OCI-LY1 (cell line): ENCODE data around the gene HLTF.

Experiments
- CTCF ChIP-seq: fragments of 200-600 bp; sonication (generic), shearing (Covaris generic); IDR thresholded peaks from 2 replicates; pipeline ENCODE4 v1.5.1; 2017; ENCODE audit warnings: mild to moderate bottlenecking, antibody characterized with exemption, low read length, moderate library complexity, mixed read lengths
- EZH2 ChIP-seq: fragments of 200-600 bp; sonication (generic), shearing (Covaris generic); IDR thresholded peaks from 2 replicates; pipeline ENCODE4 v1.8.0; 2017; ENCODE audit warnings: borderline replicate concordance, mixed run types, mild to moderate bottlenecking, antibody characterized with exemption, low read length, moderate library complexity, mixed read lengths

DNA sequence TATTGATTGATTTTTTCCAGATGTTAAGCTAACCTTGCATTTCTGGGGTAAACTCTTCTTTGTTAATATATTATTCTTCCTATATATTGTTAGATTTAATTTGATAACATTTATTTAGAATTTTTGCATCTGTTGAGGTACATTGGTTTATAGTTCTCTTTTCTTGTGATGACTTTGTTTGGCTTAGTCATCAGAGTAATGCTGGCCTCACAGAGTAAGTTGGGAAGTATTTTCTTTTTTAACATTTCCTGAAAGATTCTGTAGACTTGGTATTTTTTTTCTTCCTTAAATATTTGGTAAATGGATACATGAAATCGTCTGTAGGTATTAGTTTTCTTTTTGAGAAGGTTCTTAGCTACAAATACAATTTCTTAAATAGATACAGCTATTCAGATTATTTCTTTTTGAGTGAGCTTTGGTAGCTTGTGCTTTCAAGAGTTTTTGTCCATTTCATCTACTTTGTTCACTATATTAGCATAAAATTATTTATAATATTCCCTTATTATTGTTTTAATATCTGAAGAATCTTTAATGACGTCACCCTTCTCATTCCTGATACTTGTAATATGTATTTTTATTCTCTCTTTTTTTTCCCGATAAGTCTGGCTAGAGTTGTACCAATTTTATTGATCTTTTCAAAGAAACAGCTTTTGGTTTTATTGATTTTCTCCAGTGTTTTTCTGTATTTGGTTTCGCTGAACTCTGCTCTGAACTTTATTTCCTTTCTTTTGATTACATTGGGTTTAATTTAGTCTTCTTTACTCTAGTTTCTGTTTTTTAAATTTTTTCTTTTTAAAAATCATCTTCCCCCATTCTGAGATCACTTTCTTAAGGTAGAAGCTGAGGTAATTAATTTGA, 36.6 kb upstream of the HLTF start:
- no peak for TF ChIP-seq CTCF
- no peak for TF ChIP-seq EZH2
